GM12878 (cell line): Measurements from ENCODE around the gene RNF7. TPM values are rescaled to one million over a fixed set of nuclear protein-coding genes. Genes with fewer than 3 reads are reported as not detected.

Experiments
- ATAC-seq: fragments of 200-7000 bp; cut with Tn5 transposase; 3 replicates; pipeline ENCODE4 v1.9.1; 2020; ENCODE audit warnings: mild to moderate bottlenecking, moderate library complexity
- BruUV-seq: library from RNA; stranded (reverse); fragments of 400-500 nt; replicated peaks from 2 replicates; lab custom pipeline; 2021; lab: Mats Ljungman, UMichigan
- CTCF ChIA-PET: fragments of 300-600 bp; sonication (Branson Sonifier 250); formaldehyde crosslinking; extraction: SDS; loops from one replicate; lab custom pipeline; 2021; ENCODE audit warnings: inconsistent platforms; lab: Yijun Ruan, JAX
- POLR2A ChIA-PET: fragments of 350-600 bp; formaldehyde crosslinking; extraction: SDS; loops from one replicate; lab custom pipeline; 2021; ENCODE audit warnings: inconsistent platforms; lab: Charles Lee
- RAD21 ChIA-PET: fragments of 300-600 bp; sonication (Branson Sonifier 250); formaldehyde crosslinking; loops from one replicate; lab custom pipeline; 2023; ENCODE audit warnings: antibody characterized with exemption; ENCODE audit not compliant: unreplicated experiment; lab: Charles Lee
- SMC1A ChIA-PET: fragments of 300-600 bp; sonication (Branson Sonifier 250); formaldehyde crosslinking; loops from one replicate; lab custom pipeline; 2023; ENCODE audit not compliant: unreplicated experiment, uncharacterized antibody; lab: Charles Lee
- DNase-seq: peaks from one replicate; pipeline ENCODE4 v3.0.0-alpha.2; 2011; ENCODE audit warnings: low read depth, low spot score
- FAIRE-seq: peaks from 3 replicates; lab custom pipeline; 2011; peaks lifted over from hg19 to GRCh38; lab: Jason Lieb, UNC
- H2AFZ ChIP-seq: 2 replicates; pipeline ENCODE4 v1.6.0; 2011; ENCODE audit warnings: low read depth, low read length, control low read depth; ENCODE audit not compliant: control insufficient read depth
- H3K27ac ChIP-seq: 2 replicates; pipeline ENCODE4 v1.5.1; 2011; ENCODE audit warnings: control low read depth; ENCODE audit not compliant: control insufficient read depth, insufficient read depth
- H3K27me3 ChIP-seq, 2 experiments: replicated peaks in 1 of 2; 2 replicates each; pipeline versions ENCODE4 v1.6.0 to v1.6.1; 2011; ENCODE audit warnings: low read length in 1 of 2; ENCODE audit not compliant: control insufficient read depth in 2 of 2, insufficient read depth in 2 of 2
- H3K36me3 ChIP-seq, 2 experiments: 2 replicates each; pipeline ENCODE4 v1.5.1; 2011; ENCODE audit warnings: low read length in 1 of 2; ENCODE audit not compliant: control insufficient read depth in 2 of 2, insufficient read depth in 2 of 2
- H3K4me1 ChIP-seq: 2 replicates; pipeline ENCODE4 v1.6.1; 2011; ENCODE audit warnings: mild to moderate bottlenecking, low read length, moderate library complexity, mixed read lengths; ENCODE audit not compliant: control insufficient read depth, insufficient read depth
- H3K4me2 ChIP-seq: 2 replicates; pipeline ENCODE4 v1.6.0; 2011; ENCODE audit warnings: control low read depth; ENCODE audit not compliant: control insufficient read depth, insufficient read depth
- H3K4me3 ChIP-seq: fragments of 200-600 bp; sonication (generic); 2 replicates; pipeline ENCODE4 v1.5.1; 2016
- H3K79me2 ChIP-seq: 2 replicates; pipeline ENCODE4 v1.6.0; 2011; ENCODE audit warnings: low read length; ENCODE audit not compliant: control insufficient read depth, insufficient read depth
- H3K9ac ChIP-seq: 2 replicates; pipeline ENCODE4 v1.8.0; 2011; ENCODE audit warnings: low read length, control low read depth, mixed read lengths; ENCODE audit not compliant: control insufficient read depth, insufficient read depth
- H3K9me3 ChIP-seq: replicated peaks from 3 replicates; pipeline ENCODE4 v1.5.1; 2011; ENCODE audit warnings: mild to moderate bottlenecking, low read length; ENCODE audit not compliant: control insufficient read depth, insufficient read depth
- H4K20me1 ChIP-seq: 2 replicates; pipeline ENCODE4 v1.6.0; 2011; ENCODE audit not compliant: control insufficient read depth, insufficient read depth
- CUX1 ChIP-seq: IDR thresholded peaks from 2 replicates; pipeline ENCODE4 v1.6.1; 2012; ENCODE audit warnings: improper control_type of control experiment, low read depth, low read length; ENCODE audit not compliant: insufficient replicate concordance
- E2F8 ChIP-seq: fragments of 450-650 bp; IDR thresholded peaks from 2 replicates; pipeline ENCODE4 v1.6.1; 2018; ENCODE audit warnings: mild to moderate bottlenecking, low read depth, moderate library complexity; ENCODE audit not compliant: partially characterized antibody
- E4F1 ChIP-seq: fragments of 450-650 bp; IDR thresholded peaks from 2 replicates; pipeline ENCODE4 v1.6.1; 2018; ENCODE audit warnings: borderline replicate concordance, mild to moderate bottlenecking; ENCODE audit not compliant: partially characterized antibody
- EP300 ChIP-seq, 2 experiments: fragments of 150-350 bp in 1 of 2; IDR thresholded peaks; 2 replicates each; pipeline ENCODE4 v1.6.1; 2011 to 2012; ENCODE audit warnings: low read depth in 2 of 2, low read length in 2 of 2, borderline replicate concordance in 1 of 2, improper control_type of control experiment in 1 of 2, inconsistent platforms in 1 of 2; ENCODE audit not compliant: control insufficient read depth in 1 of 2
- EZH2 ChIP-seq: IDR thresholded peaks from 2 replicates; pipeline ENCODE4 v1.6.1; 2012; ENCODE audit warnings: low read depth, mild to moderate bottlenecking, control low read depth, inconsistent platforms, low read length, borderline replicate concordance; ENCODE audit not compliant: control insufficient read depth
- GATAD2B ChIP-seq: fragments of 450-650 bp; conservative IDR thresholded peaks from 2 replicates; pipeline ENCODE4 v1.6.1; 2017; ENCODE audit warnings: low read depth, mild to moderate bottlenecking, moderate library complexity
- KLF5 ChIP-seq: fragments of 450-650 bp; IDR thresholded peaks from 2 replicates; pipeline ENCODE4 v1.6.1; 2014; ENCODE audit warnings: mild to moderate bottlenecking; ENCODE audit not compliant: partially characterized antibody
- PML ChIP-seq: IDR thresholded peaks from 2 replicates; pipeline ENCODE4 v1.6.1; 2012; ENCODE audit warnings: low read length, inconsistent platforms
- in situ Hi-C: fragments of 300-500 bp; cut with MboI; formaldehyde crosslinking; loops from 9 replicates; pipeline ENCODE4 v1.14.3; 2018; ENCODE audit warnings: mixed read lengths
- intact Hi-C: fragments of 100-400 bp; cut with micrococcal nuclease; formaldehyde crosslinking; loops from one replicate; pipeline ENCODE4 v1.14.2; 2022; ENCODE audit not compliant: unreplicated experiment
- polyA plus RNA-seq, 11 experiments: library from polyadenylated mRNA; depleted of rRNA in 4 of 11; unstranded in 6 of 11; stranded (reverse) in 5 of 11; fragments of >200 nt; fragmentation: Nextera tagmentation in 4 of 11; fragmentation: Illumina TruSeq in 1 of 11; extraction: Ambion mirVana in 4 of 11; extraction: Trizol in 1 of 11; gene quantifications; 1 replicate in 1 of 11; 2 replicates in 10 of 11; pipeline versions ENCODE4 v1.2.1 to v1.2.3, GENCODE V29; 2011 to 2016; ENCODE audit warnings: inconsistent platforms in 2 of 11, missing spikeins in 2 of 11, low read depth in 1 of 11
- total RNA-seq, 4 experiments: library from RNA; depleted of rRNA in 3 of 4; stranded (reverse); fragments of >200 nt in 3 of 4; fragmentation: Illumina TruSeq in 1 of 4; extraction: Trizol in 1 of 4; gene quantifications; 2 replicates each; pipeline versions ENCODE4 v1.2.1 to v1.2.3, GENCODE V29; 2013 to 2021

The RNF7 gene
- total and polyA plus RNA-seq, 10 of the 15 experiments (the other 5 are each of a cell fraction or from before 2014, with no cell fraction given): 36.0 to 146 (median 76.4) TPM

GRCh38 chr3:141735176-141735575, 2.9 kb upstream of the RNF7 start:
- Histone ChIP-seq H4K20me1 (no peaks in the 10 kb centered on the region), H3K79me2 (peaks cover 21% of the 10 kb centered on the region), H3K4me1 (0 out of 2 replicates have a peak, but pooled peaks cover 5% of the 10 kb centered on the region), H3K27ac (no peak overlapping the region), H3K9me3 (no peaks in the 10 kb centered on the region), H3K4me3 (no peak overlapping the region), H3K9ac (no peak overlapping the region), H3K4me2 (no peak overlapping the region), H3K36me3 (no peaks in the 10 kb centered on the region), H2AFZ (no peak overlapping the region), H3K27me3 (no peaks in the 10 kb centered on the region)
- DNase-seq (no peak), ATAC-seq (no peak), FAIRE-seq (no peak)
- in situ Hi-C loops (no loop called here), intact Hi-C loops (loop anchor here (5.0 kb wide), 1 partner anchor 547 kb away; no protein-coding TSS in a partner anchor)
- ChIA-PET POLR2A (no interaction called here), SMC1A (interaction anchor here (0.6 kb wide), 1 partner anchor 54 kb away, joined by 3 read pairs; no protein-coding TSS in a partner anchor), CTCF (no interaction called here), RAD21 (interaction anchor here (0.8 kb wide), 1 partner anchor 178 kb away, joined by 3 read pairs; no protein-coding TSS in a partner anchor)
- BruUV-seq: no TSS peak
- TF ChIP-seq KLF5: no peak
- TF ChIP-seq CUX1: no peak
- TF ChIP-seq E2F8: no peak
- TF ChIP-seq E4F1: no peak
- no peak for TF ChIP-seq EP300 (IDR thresholded peaks at IDR 0.05; ENCODE audit: borderline replicate concordance in 1 of 2, control insufficient read depth in 1 of 2, low read depth in 2 of 2, low read length in 2 of 2)
- no peak for TF ChIP-seq GATAD2B
- no peak for TF ChIP-seq PML
- TF ChIP-seq EZH2: no peak
